ENCODE results near the gene MEG3.
"Not testable (repeated sequence)": the region's sequence is repeated elsewhere in the genome, so short reads cannot be mapped to it uniquely, and the experiment has no call there.

MEG3 gene

GRCh38 chr14:100789460-100790417 lies 36.2 kb upstream of the MEG3 start:
- no peak for DNase-seq

GRCh38 chr14:100790502-100791347 lies 35.2 kb upstream of the MEG3 start:
- DNase-seq, result no peak

- no peak for DNase-seq
These were observed 34.6 kb upstream of the MEG3 start for GRCh38 chr14:100791348-100791735.

GRCh38 chr14:100791995-100792394 lies 33.9 kb upstream of the MEG3 start:
- no peak for DNase-seq

GRCh38 chr14:100796946-100797345 lies 29.0 kb upstream of the MEG3 start:
- no peak for DNase-seq

GRCh38 chr14:100800041-100800440 lies 25.9 kb upstream of the MEG3 start:
- no peak for DNase-seq

GRCh38 chr14:100801433-100801832 lies 24.5 kb upstream of the MEG3 start:
- not testable (repeated sequence) for DNase-seq

GRCh38 chr14:100802179-100802578 lies 23.7 kb upstream of the MEG3 start:
- no peak for DNase-seq

- DNase-seq, result no peak
These were observed 23.2 kb upstream of the MEG3 start for GRCh38 chr14:100802766-100803165.

GRCh38 chr14:100803226-100803625 lies 22.7 kb upstream of the MEG3 start:
- no peak for DNase-seq

- no peak for DNase-seq
These were observed 22.2 kb upstream of the MEG3 start for GRCh38 chr14:100803676-100804075.

- DNase-seq, result no peak
These were observed 21.8 kb upstream of the MEG3 start for GRCh38 chr14:100804138-100804537.

GRCh38 chr14:100804558-100805309 lies 21.2 kb upstream of the MEG3 start:
- DNase-seq, result no peak

- no peak for DNase-seq
These were observed 19.5 kb upstream of the MEG3 start for GRCh38 chr14:100806386-100806785.

GRCh38 chr14:100807496-100807895 lies 18.4 kb upstream of the MEG3 start:
- no peak for DNase-seq

GRCh38 chr14:100807979-100808734 lies 17.8 kb upstream of the MEG3 start:
- no peak for DNase-seq

GRCh38 chr14:100810435-100810834 lies 15.5 kb upstream of the MEG3 start:
- no peak for DNase-seq

GRCh38 chr14:100810861-100811461 lies 15.0 kb upstream of the MEG3 start:
- DNase-seq, result no peak

- no peak for DNase-seq
These were observed 12.6 kb upstream of the MEG3 start for GRCh38 chr14:100813291-100813690.

GRCh38 chr14:100815478-100816285 lies 10.2 kb upstream of the MEG3 start:
- no peak for DNase-seq
